Esophagus muscularis mucosa (tissue), 4 donors: Measurements from ENCODE around the gene HYAL1. TPM values are rescaled to one million over a fixed set of nuclear protein-coding genes. Genes with fewer than 3 reads are reported as not detected.
"Not testable (repeated sequence)": the region's sequence is repeated elsewhere in the genome, so short reads cannot be mapped to it uniquely, and the experiment has no call there.

Experiments used
- DNase-seq: peaks from one replicate; pipeline ENCODE4 v3.0.0-alpha.2; 2017; ENCODE audit errors: extremely low spot score
- H3K27ac ChIP-seq, 4 donors: fragments of 200-600 bp; sonication (generic); replicated peaks in 1 of 4; 1 replicate in 3 of 4; 2 replicates in 1 of 4; pipeline ENCODE4 v1.5.1; 2016 to 2019; ENCODE audit warnings: mild to moderate bottlenecking in 1 of 4
- H3K27me3 ChIP-seq, 4 donors: fragments of 200-600 bp; sonication (generic); one replicate each; pipeline versions ENCODE4 v1.5.1 to v1.6.0; 2016 to 2019
- H3K36me3 ChIP-seq, 4 donors: fragments of 200-600 bp; sonication (generic); one replicate each; pipeline ENCODE4 v1.5.1; 2016 to 2019
- H3K4me1 ChIP-seq, 4 donors: fragments of 200-600 bp; sonication (generic); one replicate each; pipeline ENCODE4 v1.5.1; 2016 to 2019
- H3K4me3 ChIP-seq, 4 donors: fragments of 200-600 bp; sonication (generic); 1 replicate in 2 of 4; 2 replicates in 2 of 4; pipeline ENCODE4 v1.5.1; 2016 to 2019; ENCODE audit warnings: mild to moderate bottlenecking in 4 of 4, moderate library complexity in 1 of 4
- H3K9me3 ChIP-seq, 4 donors: fragments of 200-600 bp; sonication (generic); 1 replicate in 3 of 4; 2 replicates in 1 of 4; pipeline ENCODE4 v1.5.1; 2016 to 2019
- CTCF ChIP-seq, 3 experiments: fragments of 200-600 bp in 2 of 3; fragments of 450-650 bp in 1 of 3; sonication (generic) in 2 of 3; IDR thresholded peaks; one replicate each; pipeline ENCODE4 v1.5.1; 2017 to 2019; ENCODE audit warnings: antibody characterized with exemption in 3 of 3, mild to moderate bottlenecking in 2 of 3, moderate library complexity in 1 of 3
- EP300 ChIP-seq: sonication (generic); formaldehyde crosslinking; IDR thresholded peaks from one replicate; pipeline ENCODE4 v1.6.1; 2017; ENCODE audit warnings: antibody characterized with exemption
- POLR2A ChIP-seq: fragments of 450-650 bp; IDR thresholded peaks from one replicate; pipeline ENCODE4 v1.6.1; 2017; ENCODE audit warnings: antibody characterized with exemption, moderate library complexity, mild to moderate bottlenecking, low read depth
- POLR2AphosphoS5 ChIP-seq, 2 donors: sonication (generic); formaldehyde crosslinking; IDR thresholded peaks; one replicate each; pipeline ENCODE4 v1.6.1; 2017; ENCODE audit warnings: antibody characterized with exemption in 2 of 2
- WGBS: methylation state at CpG from one replicate; pipeline ENCODE4 v1.1.5; 2018; 5-methylcytosine and 5-hydroxymethylcytosine counted together
- intact Hi-C: fragments of 100-400 bp; cut with DNase I; formaldehyde crosslinking; loops from one replicate; pipeline ENCODE4 v1.15.1; 2023
- total RNA-seq, 4 donors: library from RNA; depleted of rRNA; stranded (reverse); fragments of >200 nt; gene quantifications; one replicate each; pipeline versions ENCODE4 v1.1.0 to v1.2.1, GENCODE V29; 2016

Gene HYAL1
- total RNA-seq, 4 donors from 2014 or later: 8.3 to 15.6 (median 9.0) TPM

- H3K27ac ChIP-seq: no peak overlapping the region
Measured at GRCh38 chr3:50287262-50287661, 16.1 kb downstream of the HYAL1 start.

GRCh38 chr3:50286322-50287227 is 16.8 kb downstream of the HYAL1 start:
- Histone ChIP-seq H3K9me3 (no peaks in the 10 kb centered on the region), H3K27me3 (no peaks in the 10 kb centered on the region), H3K27ac (no peak overlapping the region), H3K4me3 (no peak overlapping the region), H3K4me1 (peaks cover 14 to 26% (median 18%) of the 10 kb centered on the region in 4 donors), H3K36me3 (peaks cover 30 to 48% (median 43%) of the 10 kb centered on the region in 4 donors)
- TF ChIP-seq CTCF (IDR thresholded peaks at IDR 0.05) (no peak), EP300 (no peak), POLR2AphosphoS5 (IDR thresholded peaks at IDR 0.05) (no peak), POLR2A (no peak)
- WGBS: 78% methylated on average over 20 of the region's 28 CpGs
- no peak for DNase-seq
- intact Hi-C loops: no loop called here

More at GRCh38 chr3:50287262-50287661, 16.1 kb downstream of the HYAL1 start:
- H3K27me3 ChIP-seq: no peaks in the 10 kb centered on the region
- H3K36me3 ChIP-seq: peaks cover 30 to 48% (median 43%) of the 10 kb centered on the region in 4 donors
- 100% methylated on average over 1 of the region's 1 CpG for WGBS
- peaks cover 17 to 28% (median 21%) of the 10 kb centered on the region in 4 donors for H3K4me1 ChIP-seq
- no peak for DNase-seq
- no peak for TF ChIP-seq POLR2AphosphoS5 (IDR thresholded peaks at IDR 0.05)
- no peak for TF ChIP-seq CTCF (IDR thresholded peaks at IDR 0.05)
- no peak for TF ChIP-seq EP300
- TF ChIP-seq POLR2A: no peak
- intact Hi-C loops: no loop called here
- H3K4me3 ChIP-seq: no peak overlapping the region
- no peaks in the 10 kb centered on the region for H3K9me3 ChIP-seq

DNA sequence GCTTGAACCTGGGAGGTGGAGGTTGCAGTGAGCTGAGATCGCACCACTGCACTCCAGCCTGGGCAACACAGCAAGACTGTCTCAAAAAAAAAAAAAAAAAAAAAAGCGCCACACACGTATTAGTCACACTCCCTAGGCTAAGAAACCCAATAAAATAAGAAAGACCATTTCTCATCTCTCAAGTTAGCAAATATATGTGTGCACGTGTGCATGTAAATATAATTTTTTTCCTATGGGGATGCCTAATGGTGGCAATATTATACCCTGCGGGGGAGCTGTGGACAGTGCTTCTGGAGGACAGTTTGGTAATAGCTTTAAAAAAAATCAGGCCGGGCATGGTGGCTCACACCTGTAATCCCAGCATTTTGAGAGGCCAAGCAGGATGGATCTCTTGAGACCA is 19.3 kb downstream of the HYAL1 start:
- WGBS: 78% methylated on average over 6 of the region's 6 CpGs

DNA sequence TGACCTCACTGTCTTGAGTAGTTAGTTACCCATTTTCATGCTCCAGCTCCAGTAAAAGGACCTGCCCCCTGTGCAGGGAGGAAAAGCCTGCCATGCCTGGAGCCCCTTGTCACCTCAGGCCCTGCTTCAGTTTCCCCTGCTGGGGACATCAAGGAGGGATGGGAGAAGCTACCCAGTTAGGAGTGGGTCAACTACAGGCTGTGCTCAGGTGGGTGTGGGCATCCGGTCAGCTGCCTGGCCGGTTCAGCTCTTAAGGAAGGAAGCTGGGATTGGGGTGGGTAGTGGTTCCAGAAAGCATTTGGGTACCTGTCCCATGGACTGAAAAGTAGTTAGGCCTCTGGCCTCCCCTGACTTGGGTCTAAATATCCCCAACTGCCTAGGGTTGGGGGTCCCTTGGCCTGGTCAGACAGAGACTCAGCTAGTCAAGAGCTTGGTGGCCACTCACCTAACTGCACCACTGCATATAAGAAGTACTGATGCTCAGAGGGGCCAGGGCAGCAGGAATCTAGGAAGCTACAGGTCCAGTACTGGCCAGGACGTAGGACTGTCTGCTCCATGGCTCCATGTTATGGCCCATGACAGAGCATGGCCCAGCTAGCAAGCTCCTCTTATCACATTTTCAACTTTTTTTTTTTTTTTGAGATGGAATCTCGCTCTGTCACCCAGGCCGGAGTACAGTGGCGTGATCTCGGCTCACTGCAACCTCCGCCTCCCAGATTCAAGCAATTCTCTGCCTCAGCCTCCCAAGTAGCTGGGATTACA is 23.9 kb downstream of the HYAL1 start:
- H3K36me3 ChIP-seq: peaks cover 0 to 20% (median 9%) of the 10 kb centered on the region in 4 donors
- no peaks in the 10 kb centered on the region for H3K9me3 ChIP-seq
- no peak overlapping the region for H3K4me3 ChIP-seq
- TF ChIP-seq POLR2AphosphoS5 (IDR thresholded peaks at IDR 0.05) (no peak), POLR2A (no peak), EP300 (no peak), CTCF (IDR thresholded peaks at IDR 0.05) (no peak)
- H3K27ac ChIP-seq: peak overlapping the region in 1 of 4 donors; percentile 22
- peaks cover 0 to 27% (median 4%) of the 10 kb centered on the region in 4 donors for H3K27me3 ChIP-seq
- WGBS: 96% methylated on average over 8 of the region's 8 CpGs
- peaks cover 11 to 30% (median 24%) of the 10 kb centered on the region in 4 donors for H3K4me1 ChIP-seq
- DNase-seq: no peak
- intact Hi-C loops: no loop called here

More for the DNA sequence above, 19.3 kb downstream of the HYAL1 start:
- DNase-seq, H3K9me3 ChIP-seq, intact Hi-C loops, H3K27me3 ChIP-seq, H3K4me3 ChIP-seq, H3K27ac ChIP-seq: not testable (repeated sequence)
- H3K36me3 ChIP-seq: peaks cover 16 to 33% (median 29%) of the 10 kb centered on the region in 4 donors
- peaks cover 3 to 15% (median 4%) of the 10 kb centered on the region in 4 donors for H3K4me1 ChIP-seq

DNA sequence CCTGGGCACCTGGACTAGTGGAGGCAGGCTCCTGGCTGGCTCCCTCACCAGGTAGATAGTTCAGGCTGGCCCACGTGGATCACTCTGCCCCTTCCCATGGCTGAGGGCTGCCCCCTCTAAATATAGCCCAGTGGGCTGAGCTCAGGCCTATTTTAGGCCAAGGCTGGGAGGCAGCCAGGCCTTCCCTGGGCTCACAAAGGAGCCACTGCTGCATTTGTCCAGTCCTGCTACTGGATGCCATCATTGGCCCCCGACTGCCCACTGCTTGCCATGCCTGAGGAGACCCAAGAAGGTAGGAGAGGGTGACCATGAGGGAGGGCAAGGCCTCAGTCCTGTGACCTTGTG is 24.5 kb downstream of the HYAL1 start, which contains the start of gene LSMEM2:
Gene LSMEM2, plus strand, starts transcription at position 208 of the 345 bp plus-strand sequence. Its CDS starts 27 bp downstream, at position 235.
- H3K9me3 ChIP-seq: no peaks in the 10 kb centered on the region
- H3K27me3 ChIP-seq: peaks cover 0 to 33% (median 5%) of the 10 kb centered on the region in 4 donors
- TF ChIP-seq EP300 (no peak), CTCF (IDR thresholded peaks at IDR 0.05) (no peak), POLR2AphosphoS5 (IDR thresholded peaks at IDR 0.05) (no peak), POLR2A (no peak)
- intact Hi-C loops: no loop called here
- no CpG with 5 or more reads among the region's 2 CpGs for WGBS
- H3K36me3 ChIP-seq: peaks cover 0 to 20% (median 9%) of the 10 kb centered on the region in 4 donors
- no peak within 1 kb of the TSS for H3K4me3 ChIP-seq
- H3K4me1 ChIP-seq: peaks cover 17 to 36% (median 30%) of the 10 kb centered on the region in 4 donors
- peak within 1 kb of the TSS in 1 of 4 donors; percentile 22 for H3K27ac ChIP-seq
- DNase-seq: no peak
